HepG2 (cell line): ENCODE results near the gene GRAMD2A. TPM values are rescaled to one million over a fixed set of nuclear protein-coding genes. Genes with fewer than 3 reads are reported as not detected.

Experiments used
- ATAC-seq: fragments of 200-7000 bp; cut with Tn5 transposase; 3 replicates; pipeline ENCODE4 v1.9.1; 2020; ENCODE audit warnings: mild to moderate bottlenecking, moderate library complexity
- BruUV-seq: library from RNA; stranded (reverse); fragments of 400-500 nt; replicated peaks from 2 replicates; lab custom pipeline; 2021; lab: Mats Ljungman, UMichigan
- CTCF ChIA-PET: fragments of 300-600 bp; formaldehyde crosslinking; extraction: SDS; loops from one replicate; lab custom pipeline; 2021; ENCODE audit warnings: low total read pairs, inconsistent platforms, low intra/inter-chr PET ratio; lab: Yijun Ruan, JAX
- POLR2A ChIA-PET: fragments of 350-600 bp; sonication (Branson Sonifier 250); formaldehyde crosslinking; loops from one replicate; lab custom pipeline; 2020; ENCODE audit warnings: antibody characterized with exemption, inconsistent platforms; lab: Yijun Ruan, JAX
- DNase-seq: peaks from one replicate; pipeline ENCODE4 v3.0.0-alpha.2; 2015; ENCODE audit warnings: low spot score
- FAIRE-seq: peaks from 3 replicates; lab custom pipeline; 2011; peaks lifted over from hg19 to GRCh38; lab: Jason Lieb, UNC
- H2AFZ ChIP-seq: one replicate; pipeline ENCODE4 v1.6.1; 2011; ENCODE audit warnings: low read length, inconsistent platforms
- H3K27ac ChIP-seq: fragments of 300-600 bp; 3 replicates; pipeline ENCODE4 v1.8.0; 2011; ENCODE audit warnings: mixed run types, mild to moderate bottlenecking, mixed read lengths, low read length, inconsistent platforms; ENCODE audit not compliant: insufficient read depth; ENCODE audit errors: extremely low read length
- H3K27me3 ChIP-seq, 2 experiments: fragments of 200-600 bp in 1 of 2; 2 replicates in 1 of 2; 3 replicates in 1 of 2; pipeline versions ENCODE4 v1.6.0 to v1.8.0; 2011; ENCODE audit warnings: low read length in 2 of 2, mild to moderate bottlenecking in 2 of 2, moderate library complexity in 2 of 2, inconsistent platforms in 1 of 2; ENCODE audit not compliant: insufficient read depth in 2 of 2, control insufficient read depth in 1 of 2
- H3K36me3 ChIP-seq, 2 experiments: fragments of 200-600 bp in 1 of 2; replicated peaks in 1 of 2; 2 replicates in 1 of 2; 3 replicates in 1 of 2; pipeline versions ENCODE4 v1.5.1 to v1.8.0; 2011; ENCODE audit warnings: low read length in 2 of 2, inconsistent platforms in 1 of 2; ENCODE audit not compliant: insufficient read depth in 2 of 2, control insufficient read depth in 1 of 2
- H3K4me1 ChIP-seq: 2 replicates; pipeline ENCODE4 v1.5.1; 2012; ENCODE audit warnings: low read length, inconsistent platforms; ENCODE audit not compliant: insufficient read depth
- H3K4me2 ChIP-seq: 2 replicates; pipeline ENCODE4 v1.6.0; 2011; ENCODE audit warnings: low read depth, low read length, inconsistent platforms
- H3K4me3 ChIP-seq, 3 experiments: fragments of 200-600 bp in 1 of 3; sonication (generic), shearing (Covaris generic) in 1 of 3; replicated peaks in 1 of 3; 2 replicates each; pipeline ENCODE4 v1.5.1; 2011 to 2016; ENCODE audit warnings: low read length in 3 of 3, inconsistent platforms in 2 of 3, low read depth in 2 of 3, mild to moderate bottlenecking in 2 of 3, control low read depth in 1 of 3, mixed read lengths in 1 of 3; ENCODE audit not compliant: insufficient read depth in 1 of 3
- H3K79me2 ChIP-seq: one replicate; pipeline ENCODE4 v1.6.1; 2011; ENCODE audit warnings: low read length, inconsistent platforms; ENCODE audit not compliant: insufficient read depth
- H3K9ac ChIP-seq: 2 replicates; pipeline ENCODE4 v1.6.0; 2011; ENCODE audit warnings: mild to moderate bottlenecking, low read depth, low read length, inconsistent platforms; ENCODE audit not compliant: insufficient read depth
- H3K9me3 ChIP-seq: 2 replicates; pipeline ENCODE4 v1.5.1; 2012; ENCODE audit warnings: mild to moderate bottlenecking, low read length
- H4K20me1 ChIP-seq: 2 replicates; pipeline ENCODE4 v1.6.0; 2011; ENCODE audit warnings: inconsistent platforms, mild to moderate bottlenecking, low read length, moderate library complexity; ENCODE audit not compliant: insufficient read depth
- E2F5 ChIP-seq: sonication (generic); formaldehyde crosslinking; conservative IDR thresholded peaks from 2 replicates; pipeline ENCODE4 v1.4.0; 2020; ENCODE audit warnings: missing genetic modification reagents
- NR2C2 ChIP-seq: sonication (generic); formaldehyde crosslinking; IDR thresholded peaks from 2 replicates; pipeline ENCODE4 v1.4.0; 2020; ENCODE audit warnings: missing genetic modification reagents, mild to moderate bottlenecking, moderate library complexity, borderline replicate concordance
- ZBTB37 ChIP-seq: sonication (generic); formaldehyde crosslinking; IDR thresholded peaks from 2 replicates; pipeline ENCODE4 v1.4.0; 2020; ENCODE audit warnings: mild to moderate bottlenecking, missing genetic modification reagents
- ZBTB40 ChIP-seq, 2 experiments: fragments of 450-650 bp in 1 of 2; sonication (generic) in 1 of 2; formaldehyde crosslinking in 1 of 2; IDR thresholded peaks; 2 replicates each; pipeline versions ENCODE4 v1.6.1 to v1.8.0; 2016 to 2022; ENCODE audit warnings: antibody characterized with exemption in 1 of 2, mild to moderate bottlenecking in 1 of 2, missing genetic modification reagents in 1 of 2
- ZNF251 ChIP-seq: sonication (generic); formaldehyde crosslinking; IDR thresholded peaks from 2 replicates; pipeline ENCODE4 v1.9.0; 2021; ENCODE audit warnings: mild to moderate bottlenecking, missing genetic modification reagents
- ZNF317 ChIP-seq: sonication (generic); formaldehyde crosslinking; IDR thresholded peaks from 2 replicates; pipeline ENCODE4 v1.5.0; 2020; ENCODE audit warnings: mild to moderate bottlenecking, missing genetic modification reagents
- ZNF570 ChIP-seq: sonication (generic); formaldehyde crosslinking; IDR thresholded peaks from 2 replicates; pipeline ENCODE4 v1.4.0; 2020; ENCODE audit warnings: mild to moderate bottlenecking, missing genetic modification reagents, borderline replicate concordance
- ZNF816 ChIP-seq: sonication (generic); formaldehyde crosslinking; IDR thresholded peaks from 2 replicates; pipeline ENCODE4 v1.8.0; 2022; ENCODE audit warnings: missing genetic modification reagents, mild to moderate bottlenecking, borderline replicate concordance
- in situ Hi-C: cut with HindIII; loops from 2 replicates; pipeline ENCODE4 v1.10.0; 2017; ENCODE audit warnings: low pct_unique_long_range_greater_than_20kb; ENCODE audit not compliant: extremely low pct_ligation_motif_present
- intact Hi-C: fragments of 100-400 bp; cut with micrococcal nuclease; formaldehyde crosslinking; loops from one replicate; pipeline ENCODE4 v1.10.0; 2022; ENCODE audit not compliant: unreplicated experiment
- polyA plus RNA-seq, 8 experiments: library from polyadenylated mRNA; depleted of rRNA in 3 of 8; stranded (reverse) in 7 of 8; unstranded in 1 of 8; fragments of >200 nt; fragmentation: Illumina TruSeq in 4 of 8; extraction: Trizol in 4 of 8; gene quantifications; 2 replicates each; pipeline versions ENCODE4 v1.2.1 to v1.2.3, GENCODE V29; 2011 to 2016; ENCODE audit warnings: low read depth in 4 of 8, missing spikeins in 1 of 8, mixed read lengths in 1 of 8; ENCODE audit not compliant: insufficient read depth in 1 of 8
- total RNA-seq, 5 experiments: library from RNA; depleted of rRNA; stranded (reverse); fragments of >200 nt; fragmentation: Illumina TruSeq; extraction: Trizol; gene quantifications; 2 replicates each; pipeline ENCODE4 v1.2.3, GENCODE V29; 2016; ENCODE audit warnings: low read depth in 1 of 5

GRAMD2A gene
- total and polyA plus RNA-seq, 2 of the 13 experiments (the other 11 are each of a cell fraction or from before 2014, with no cell fraction given) = 0.04 TPM; not detected in 1

- TF ChIP-seq E2F5 (CRISPR knock-in tag) (no peak), ZNF251 (CRISPR knock-in tag) (no peak), NR2C2 (CRISPR knock-in tag) (no peak), ZBTB37 (CRISPR knock-in tag) (no peak)
Measured at GRCh38 chr15:72147418-72147817, 50.2 kb downstream of the GRAMD2A start (continued).

- Histone ChIP-seq H3K36me3 (no peaks in the 10 kb centered on the region), H3K27ac (no peak overlapping the region), H3K9me3 (no peaks in the 10 kb centered on the region), H3K27me3 (peaks cover 3 to 17% of the 10 kb centered on the region in 2 experiments; a peak in 3 of 5 replicates), H3K4me2 (no peak overlapping the region), H3K79me2 (no peaks in the 10 kb centered on the region), H2AFZ (no peak overlapping the region), H3K4me3 (no peak overlapping the region), H3K9ac (no peak overlapping the region), H3K4me1 (no peaks in the 10 kb centered on the region), H4K20me1 (no peaks in the 10 kb centered on the region)
- DNase-seq (no peak), ATAC-seq (no peak), FAIRE-seq (no peak)
- ChIA-PET POLR2A (no interaction called here), CTCF (no interaction called here)
- intact Hi-C loops = no loop called here
- in situ Hi-C loops = no loop called here
- no TSS peak for BruUV-seq
- TF ChIP-seq ZNF317 (CRISPR knock-in tag) (no peak), ZNF570 (CRISPR knock-in tag) (no peak), ZNF816 (CRISPR knock-in tag) (no peak), ZBTB40 (IDR thresholded peaks at IDR 0.05) (no peak), ZBTB40 (CRISPR knock-in tag; IDR thresholded peaks at IDR 0.05) (no peak), ZBTB37 (CRISPR knock-in tag) (no peak)
Measured at GRCh38 chr15:72146934-72147333, 50.7 kb downstream of the GRAMD2A start.
